Endometrial microvascular endothelial cells (primary cell): ENCODE measurements around the gene MTFMT. TPM values are rescaled to one million over a fixed set of nuclear protein-coding genes. Genes with fewer than 3 reads are reported as not detected.
"Not testable (repeated sequence)": the region's sequence is repeated elsewhere in the genome, so short reads cannot be mapped to it uniquely, and the experiment has no call there.

Experiments used
- in situ Hi-C: cut with HindIII; loops from 2 replicates; pipeline ENCODE4 v1.10.0; 2017; ENCODE audit warnings: low sequenced_read_pairs, low pct_unique_long_range_greater_than_20kb; ENCODE audit errors: inconsistent ontology term
- total RNA-seq: library from RNA; depleted of rRNA; stranded (reverse); fragments of >200 nt; gene quantifications from one replicate; pipeline ENCODE4 v1.2.3, GENCODE V29; 2015; ENCODE audit errors: inconsistent ontology term

Gene MTFMT
- total RNA-seq = 28.9 TPM

DNA sequence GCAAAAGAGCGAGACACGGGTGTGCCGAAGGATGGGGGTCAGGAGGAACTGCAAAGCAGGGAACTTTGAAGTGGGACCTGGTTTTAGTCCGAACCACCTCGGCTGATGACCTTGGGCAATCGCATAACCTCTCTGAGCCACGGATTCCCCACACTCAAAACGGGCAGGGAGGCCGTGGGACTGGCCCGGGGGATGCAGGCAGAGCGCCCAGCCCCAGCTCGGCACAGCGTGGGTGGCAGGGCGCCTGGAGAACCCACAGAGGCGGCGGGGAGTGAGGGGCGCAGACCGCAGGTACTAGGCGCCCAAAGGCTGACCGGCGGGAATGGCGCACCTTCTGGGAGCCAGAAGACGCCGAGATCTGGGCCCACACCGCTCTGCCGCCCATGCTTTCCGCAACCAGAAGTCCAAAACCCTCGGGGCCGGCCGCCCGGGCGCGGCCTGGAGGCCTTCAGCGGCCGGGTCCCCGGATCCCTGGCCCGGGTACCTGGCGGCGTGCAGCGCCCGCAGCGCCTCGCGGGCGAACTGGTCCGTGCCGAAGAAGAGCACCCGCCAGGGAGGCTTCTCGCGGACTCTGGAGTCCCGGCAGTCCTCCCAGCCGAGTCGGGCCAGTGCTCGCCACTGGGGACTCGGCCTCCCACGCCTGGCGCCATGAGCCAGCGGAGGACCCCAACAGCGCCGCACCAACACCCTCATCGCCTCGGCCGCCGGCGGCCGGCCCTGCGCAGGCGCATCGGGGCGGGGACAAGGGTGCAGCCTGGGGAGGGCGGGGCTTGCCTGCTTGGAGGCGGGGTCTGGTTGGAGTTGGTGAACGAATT lies at the start of gene MTFMT:
Gene MTFMT (minus strand): TSS at position 719 of the 815 bp plus-strand sequence. CDS start 26 bp downstream, at position 693.
- in situ Hi-C loops = no loop called here

DNA sequence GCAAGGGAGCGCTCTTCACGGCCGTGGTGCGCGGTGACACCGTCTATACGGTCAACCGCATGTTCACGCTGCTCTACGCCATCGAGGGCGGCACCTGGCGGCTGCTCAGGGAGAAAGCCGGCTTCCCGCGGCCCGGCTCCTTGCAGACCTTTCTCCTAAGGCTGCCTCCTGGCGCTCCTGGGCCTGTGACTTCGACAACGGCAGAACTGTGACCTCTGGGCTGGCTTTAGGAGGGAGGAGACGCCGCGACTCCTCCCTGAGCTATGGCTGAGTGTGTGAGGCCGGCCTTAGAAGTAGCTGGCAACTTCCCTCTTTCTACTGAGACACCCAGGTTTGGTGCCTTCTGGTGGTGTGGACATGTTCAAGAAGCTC lies 48.5 kb upstream of the MTFMT start:
- in situ Hi-C loops = no loop called here

DNA sequence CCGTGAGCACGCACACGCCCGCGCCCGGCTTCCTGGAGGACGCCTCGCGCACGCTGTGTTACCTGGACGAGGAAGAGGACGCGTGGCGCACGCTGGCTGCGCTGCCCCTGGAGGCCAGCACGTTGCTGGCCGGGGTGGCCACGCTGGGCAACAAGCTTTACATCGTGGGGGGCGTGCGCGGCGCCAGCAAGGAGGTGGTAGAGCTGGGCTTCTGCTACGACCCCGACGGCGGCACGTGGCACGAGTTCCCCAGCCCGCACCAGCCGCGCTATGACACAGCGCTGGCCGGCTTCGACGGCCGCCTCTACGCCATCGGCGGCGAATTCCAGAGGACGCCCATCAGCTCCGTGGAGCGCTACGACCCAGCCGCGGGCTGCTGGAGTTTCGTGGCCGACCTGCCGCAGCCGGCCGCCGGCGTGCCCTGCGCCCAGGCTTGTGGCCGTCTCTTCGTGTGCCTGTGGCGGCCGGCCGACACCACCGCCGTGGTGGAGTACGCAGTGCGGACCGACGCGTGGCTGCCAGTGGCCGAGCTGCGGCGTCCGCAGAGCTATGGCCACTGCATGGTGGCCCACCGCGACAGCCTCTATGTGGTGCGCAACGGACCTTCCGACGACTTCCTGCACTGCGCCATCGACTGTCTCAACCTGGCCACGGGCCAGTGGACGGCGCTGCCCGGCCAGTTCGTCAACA lies 48.0 kb upstream of the MTFMT start:
- in situ Hi-C loops = no loop called here

DNA sequence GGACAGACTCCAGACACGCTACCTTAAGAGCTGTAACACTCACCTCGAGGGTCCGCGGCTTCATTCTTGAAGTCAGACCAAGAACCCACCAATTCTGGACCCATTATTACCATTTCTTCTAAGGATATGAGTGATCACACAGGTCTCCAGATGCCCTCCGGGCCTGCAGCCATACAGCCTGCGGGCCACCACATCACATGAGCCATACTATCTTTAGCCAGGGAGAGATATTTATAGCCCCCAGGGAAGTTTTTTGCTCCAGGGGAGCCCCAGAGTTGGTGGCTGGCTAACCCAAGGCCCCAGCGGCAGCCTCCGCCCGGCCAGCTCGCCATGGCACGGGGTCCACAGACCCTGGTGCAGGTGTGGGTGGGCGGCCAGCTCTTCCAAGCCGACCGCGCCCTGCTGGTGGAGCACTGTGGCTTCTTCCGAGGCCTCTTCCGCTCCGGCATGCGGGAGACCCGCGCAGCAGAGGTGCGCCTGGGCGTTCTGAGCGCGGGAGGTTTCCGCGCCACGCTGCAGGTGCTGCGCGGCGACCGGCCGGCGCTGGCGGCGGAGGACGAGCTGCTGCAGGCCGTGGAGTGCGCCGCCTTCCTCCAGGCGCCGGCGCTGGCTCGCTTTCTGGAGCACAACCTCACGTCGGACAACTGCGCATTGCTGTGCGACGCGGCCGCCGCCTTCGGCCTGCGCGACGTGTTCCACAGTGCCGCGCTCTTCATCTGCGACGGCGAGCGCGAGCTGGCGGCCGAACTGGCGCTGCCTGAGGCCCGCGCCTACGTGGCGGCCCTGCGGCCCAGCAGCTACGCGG lies 47.2 kb upstream of the MTFMT start, which contains the start of gene KBTBD13:
Gene KBTBD13 (plus strand): TSS at position 261 of the 805 bp plus-strand sequence. CDS start 70 bp downstream, at position 331.
- in situ Hi-C loops = no loop called here

DNA sequence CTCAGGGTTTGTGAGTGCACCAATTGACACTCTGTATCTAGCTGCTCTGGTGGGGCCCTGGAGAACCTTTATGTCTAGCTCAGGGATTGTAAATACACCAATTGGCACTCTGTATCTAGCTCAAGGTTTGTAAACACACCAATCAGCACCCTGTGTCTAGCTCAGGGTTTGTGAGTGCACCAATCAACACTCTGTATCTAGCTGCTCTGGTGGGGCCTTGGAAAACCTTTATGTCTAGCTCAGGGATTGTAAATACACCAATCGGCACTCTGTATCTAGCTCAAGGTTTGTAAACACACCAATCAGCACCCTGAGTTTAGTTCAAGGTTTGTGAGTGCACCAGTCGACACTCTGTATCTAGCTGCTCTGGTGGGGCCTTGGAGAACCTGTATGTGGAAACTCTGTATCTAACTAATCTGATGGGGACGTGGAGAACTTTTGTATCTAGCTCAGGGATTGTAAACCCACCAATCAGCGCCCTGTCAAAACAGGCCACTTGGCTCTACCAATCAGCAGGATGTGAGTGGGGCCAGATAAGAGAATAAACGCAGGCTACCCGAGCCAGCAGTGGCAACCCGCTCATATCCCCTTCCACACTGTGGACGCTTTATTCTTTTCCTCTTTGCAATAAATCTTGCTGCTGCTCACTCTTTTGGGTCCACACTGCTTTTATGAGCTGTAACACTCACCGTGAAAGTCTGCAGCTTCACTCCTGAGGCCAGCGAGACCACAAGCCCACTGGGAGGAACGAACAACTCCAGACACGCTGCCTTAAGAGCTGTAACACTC lies 46.4 kb upstream of the MTFMT start:
- in situ Hi-C loops = not testable (repeated sequence)

DNA sequence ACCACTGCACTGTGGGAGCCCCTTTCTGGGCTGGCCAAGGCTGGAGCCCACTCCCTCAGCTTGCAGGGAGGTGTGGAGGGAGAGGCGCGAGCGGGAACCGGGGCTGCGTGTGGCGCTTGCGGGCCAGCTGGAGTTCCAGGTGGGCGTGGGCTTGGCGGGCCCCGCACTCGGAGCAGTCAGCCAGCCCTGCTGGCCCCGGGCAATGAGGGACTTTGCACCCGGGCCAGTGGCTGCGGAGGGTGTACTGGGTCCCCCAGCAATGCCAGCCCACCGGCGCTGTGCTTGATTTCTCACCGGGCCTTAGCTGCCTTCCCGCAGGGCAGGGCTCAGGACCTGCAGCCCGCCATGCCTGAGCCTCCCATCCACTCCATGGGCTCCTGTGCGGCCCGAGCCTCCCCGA lies 45.5 kb upstream of the MTFMT start:
- in situ Hi-C loops = not testable (repeated sequence)

DNA sequence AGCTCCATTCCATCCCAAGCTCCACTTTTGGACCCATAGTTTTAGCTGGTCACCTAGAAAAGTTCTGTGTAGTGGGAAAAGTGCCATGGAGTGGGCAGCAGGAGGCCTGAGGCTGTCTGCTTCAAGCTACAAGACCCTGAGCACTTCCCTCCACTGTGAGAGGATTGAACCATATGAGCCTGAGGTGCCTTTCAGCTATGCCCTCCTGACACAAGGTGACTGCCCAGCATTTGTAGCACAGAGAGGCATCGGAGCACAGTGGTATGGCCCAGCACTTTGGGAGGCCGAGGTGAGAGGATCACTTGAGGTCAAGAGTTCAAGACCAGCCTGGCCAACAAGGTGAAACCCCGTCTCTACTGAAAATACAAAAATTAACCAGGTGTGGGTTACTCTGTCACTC lies 43.2 kb upstream of the MTFMT start:
- in situ Hi-C loops = no loop called here

DNA sequence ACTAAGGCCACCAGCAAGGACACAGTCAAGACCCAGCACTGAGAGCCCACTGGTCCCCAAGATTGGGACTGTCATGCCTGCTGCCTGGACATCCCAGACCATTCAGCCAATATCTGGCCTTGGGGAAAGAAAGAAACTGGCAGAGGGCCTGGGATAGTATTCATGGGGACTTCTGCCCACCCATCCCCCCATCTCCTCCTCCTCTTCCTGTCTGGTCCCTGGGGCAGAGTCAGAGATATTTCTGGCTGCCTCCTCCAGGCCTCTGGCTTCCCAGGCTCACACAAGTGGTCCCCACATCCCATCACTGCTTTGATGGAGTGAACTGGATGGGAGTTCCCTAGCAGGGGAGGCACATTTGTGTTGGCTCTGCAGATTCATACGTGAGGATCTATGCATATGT lies 42.6 kb upstream of the MTFMT start:
- in situ Hi-C loops = no loop called here

DNA sequence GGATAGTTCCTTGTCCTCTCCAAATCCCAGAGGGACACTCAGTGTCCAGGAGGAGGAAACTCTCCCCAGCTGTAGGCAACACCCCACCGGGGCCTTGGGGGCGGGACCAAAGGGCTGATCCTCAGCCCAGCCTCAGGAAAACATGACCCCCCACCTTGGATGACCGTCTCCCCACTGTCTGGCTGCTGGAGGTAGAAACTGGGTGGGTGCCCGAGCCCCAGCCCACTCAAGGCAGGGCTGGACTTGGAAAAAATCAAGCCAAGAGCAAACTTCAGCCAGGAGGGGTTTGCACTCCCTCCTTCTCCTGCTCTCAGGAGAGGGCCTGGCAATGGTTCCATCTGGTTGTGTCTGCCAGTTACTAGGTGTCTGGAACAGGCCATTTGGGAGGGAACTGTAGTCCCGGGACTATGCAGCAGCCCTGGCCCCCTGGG lies 42.0 kb upstream of the MTFMT start:
- in situ Hi-C loops = no loop called here

DNA sequence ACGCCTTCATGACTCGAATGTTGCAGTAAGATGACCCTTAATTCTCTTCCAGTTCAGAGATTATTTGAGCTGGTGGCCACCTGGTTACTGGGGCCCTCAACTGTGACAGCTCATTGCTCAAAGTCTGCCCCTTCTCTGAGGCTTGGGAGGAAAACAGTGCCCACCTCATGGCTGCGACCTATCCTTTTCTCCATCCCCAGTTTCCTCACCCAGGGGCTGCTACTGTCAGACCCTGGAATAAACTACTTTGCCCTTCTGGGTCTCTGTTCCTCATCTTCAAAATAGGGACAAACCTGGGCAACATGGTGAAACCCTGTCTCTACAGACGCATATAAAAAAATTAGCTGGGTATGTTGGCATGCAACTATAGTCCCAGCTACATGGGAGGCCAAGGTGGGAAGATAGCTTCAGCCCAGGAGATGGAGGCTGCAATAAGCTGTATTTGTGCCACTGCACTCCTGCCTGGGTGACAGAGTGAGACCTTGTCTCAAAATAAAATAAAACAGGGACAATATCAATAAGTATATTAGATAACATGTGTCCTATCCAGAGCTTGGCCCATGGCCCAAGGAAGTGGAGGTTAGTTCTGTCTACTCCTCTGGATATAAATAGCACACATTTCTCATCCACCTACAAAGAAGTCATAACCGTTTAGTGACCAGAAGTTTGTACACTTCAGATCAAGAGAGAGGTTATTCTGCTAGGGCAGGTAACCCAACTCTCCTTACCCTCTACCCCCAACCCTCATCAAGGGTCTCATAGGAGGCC lies 40.5 kb upstream of the MTFMT start:
- in situ Hi-C loops = no loop called here

DNA sequence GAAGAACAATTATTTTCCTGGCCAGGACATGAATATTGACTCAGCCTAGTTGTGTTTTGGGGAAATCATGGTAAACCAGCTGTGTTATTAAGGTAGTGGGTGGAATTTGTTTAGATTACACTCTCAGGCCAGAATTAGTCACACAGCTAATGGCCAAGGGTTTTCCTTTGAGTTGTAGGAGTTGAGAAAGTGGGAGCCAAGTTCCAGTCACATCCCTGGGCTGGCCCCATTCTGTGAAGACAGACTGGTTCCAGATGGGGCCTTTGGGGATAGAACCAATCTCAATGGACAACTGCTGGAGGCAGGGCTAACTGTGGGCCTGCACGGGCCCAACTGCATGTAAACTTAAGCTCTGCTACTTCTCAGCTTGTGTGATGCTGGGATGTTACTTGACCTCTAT lies 39.7 kb upstream of the MTFMT start:
- in situ Hi-C loops = no loop called here

DNA sequence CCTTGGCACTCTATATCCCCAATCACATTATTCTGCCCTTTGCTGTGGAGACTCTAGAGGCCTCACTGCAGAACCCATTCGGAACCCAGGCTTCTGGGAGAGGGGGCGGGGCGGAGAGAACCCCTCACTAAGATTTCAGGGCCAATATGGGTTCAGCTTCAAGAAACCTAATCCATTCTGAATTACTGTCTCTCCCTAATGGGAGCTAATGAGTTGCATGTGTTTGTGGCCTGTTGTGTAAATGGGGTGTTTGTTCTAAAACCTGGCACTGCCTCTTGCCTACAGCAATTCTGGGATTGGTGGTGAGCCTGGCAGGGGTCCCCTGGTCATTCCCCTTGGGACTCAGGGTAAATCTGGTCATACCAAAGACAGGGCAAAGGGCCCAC lies 39.0 kb upstream of the MTFMT start:
- in situ Hi-C loops = no loop called here

DNA sequence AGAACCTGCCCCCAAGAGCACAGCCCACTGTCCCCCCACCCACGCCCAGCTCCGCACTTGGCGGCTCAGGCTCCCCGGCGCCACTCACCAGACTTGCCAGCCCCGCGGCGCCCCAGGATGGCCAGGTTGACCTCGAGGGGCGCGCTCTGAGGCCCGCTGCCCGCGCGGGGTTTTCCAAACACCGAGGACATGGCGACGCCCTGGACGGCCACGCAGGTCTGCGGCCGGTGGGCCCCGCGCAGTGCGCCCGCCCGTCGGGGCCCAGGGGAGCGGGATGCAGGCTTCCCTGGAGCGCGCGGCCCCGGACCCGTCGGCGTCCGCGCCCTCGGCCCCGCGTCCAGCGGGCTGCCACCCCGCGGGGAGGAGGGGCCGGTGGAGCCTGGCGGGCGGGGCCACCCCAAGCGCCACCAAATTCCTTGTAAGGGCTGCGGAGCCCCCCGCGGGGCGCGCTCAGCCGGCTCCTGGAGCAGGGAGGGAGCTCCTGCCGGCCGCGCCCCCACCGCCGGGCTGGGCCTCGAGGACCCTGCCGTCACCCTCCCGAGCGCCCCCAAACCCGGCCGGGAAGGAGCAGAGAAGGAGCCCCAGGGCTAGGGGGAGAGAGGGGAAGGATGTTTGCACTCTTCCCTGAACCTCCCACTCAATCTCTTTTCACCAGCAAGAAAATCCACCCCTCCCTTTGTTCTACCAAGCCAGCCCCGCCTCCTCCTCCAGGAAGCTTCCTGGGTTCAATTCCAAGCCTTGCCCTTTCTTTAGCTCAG lies 38.4 kb upstream of the MTFMT start, which contains the start of gene RASL12:
Gene RASL12 (minus strand): TSS at position 347 of the 758 bp plus-strand sequence. CDS start 156 bp downstream, at position 191.
- in situ Hi-C loops = no loop called here

DNA sequence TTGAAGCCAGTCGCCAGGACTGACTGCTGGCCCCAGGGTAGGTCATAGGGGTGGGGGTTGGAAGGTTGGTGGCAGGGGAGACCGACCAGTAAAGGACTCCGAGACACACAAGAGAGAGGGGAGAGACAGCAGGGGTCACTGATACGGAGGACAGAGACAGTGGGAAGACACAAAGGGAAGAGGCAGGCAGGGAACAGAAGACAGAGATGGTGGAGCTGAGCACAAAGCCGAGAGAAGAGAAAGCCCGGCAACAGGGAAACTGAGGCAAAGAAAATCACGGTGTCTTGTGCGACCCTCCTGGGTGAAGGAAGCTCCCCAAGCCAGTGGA lies 37.8 kb upstream of the MTFMT start:
- in situ Hi-C loops = no loop called here

DNA sequence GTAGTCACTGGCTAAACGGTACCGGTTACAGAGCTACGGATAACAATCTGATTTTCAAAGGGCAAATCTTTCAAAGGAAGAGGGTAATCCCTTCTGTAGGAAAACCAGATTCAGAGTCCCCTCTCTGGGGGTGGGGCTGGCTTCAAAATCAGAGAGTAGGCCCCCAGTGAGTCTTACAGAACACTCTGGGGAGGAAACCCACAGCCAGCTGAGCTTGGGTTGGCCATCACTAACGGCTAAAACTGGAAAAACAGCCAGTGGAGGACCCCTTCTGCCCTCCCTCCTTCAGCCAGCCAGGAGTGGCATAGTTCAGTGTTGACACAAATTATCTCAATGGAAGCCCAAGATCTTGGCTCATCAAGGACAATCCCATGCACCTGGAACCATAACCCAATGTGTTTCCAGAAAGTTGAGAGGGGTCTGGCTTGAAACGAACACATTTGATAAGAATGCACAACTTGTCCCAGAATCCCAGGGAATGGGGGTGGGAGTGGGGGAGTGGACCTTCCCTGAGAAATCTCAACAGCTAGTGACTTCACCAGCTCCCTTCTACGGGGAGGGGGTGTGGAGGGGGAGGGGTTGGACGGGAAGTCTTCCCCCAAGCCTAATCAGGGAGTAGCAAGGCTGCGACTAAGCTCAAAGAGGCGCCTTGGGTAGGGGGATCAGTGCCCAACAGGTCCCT lies 37.3 kb upstream of the MTFMT start:
- in situ Hi-C loops = no loop called here

DNA sequence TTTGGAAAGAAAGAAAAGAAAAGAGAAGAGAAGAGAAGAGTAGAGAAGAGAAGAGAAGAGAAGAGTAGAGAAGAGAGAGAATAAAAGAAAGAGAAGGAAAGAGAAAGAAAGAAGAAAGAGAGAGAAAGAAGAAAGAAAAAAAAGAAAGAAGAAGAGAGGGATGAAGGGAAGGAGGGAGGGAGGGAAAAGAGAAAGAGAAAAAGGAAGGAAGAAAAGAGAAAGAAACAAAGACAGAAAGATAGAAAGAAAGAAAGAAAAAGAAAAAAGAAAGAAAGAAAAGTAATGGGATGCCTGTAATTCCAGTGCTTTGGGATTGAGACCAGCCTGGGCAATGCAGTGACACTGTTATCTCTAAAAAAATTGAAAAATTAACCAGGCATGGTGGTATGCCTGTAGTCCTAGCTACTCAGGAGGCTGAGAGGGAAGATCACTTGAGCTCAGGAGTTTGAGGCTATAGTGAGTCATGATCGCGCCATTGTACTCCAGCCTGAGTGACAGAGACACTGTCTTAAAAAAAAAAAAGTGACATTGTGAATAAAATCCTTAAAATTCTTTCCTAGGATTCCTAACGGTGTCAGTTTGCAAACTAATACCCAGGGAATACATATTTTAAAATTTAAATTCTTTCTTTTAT lies 36.7 kb upstream of the MTFMT start:
- in situ Hi-C loops = no loop called here
